HG03565 (cell line): Measurements from ENCODE around the gene AQP1.

Source experiments
- ATAC-seq: cut with Tn5 transposase; IDR thresholded peaks from one replicate; pipeline ENCODE4 v1.9.1; 2021; ENCODE audit warnings: mild to moderate bottlenecking, moderate library complexity; ENCODE audit not compliant: unreplicated experiment

The AQP1 gene

GRCh38 chr7:30918676-30919075 is 7.0 kb downstream of the AQP1 start:
- ATAC-seq: no peak

- no peak for ATAC-seq
These were observed 8.4 kb downstream of the AQP1 start for GRCh38 chr7:30920021-30920583.

GRCh38 chr7:30920584-30921539 is 9.2 kb downstream of the AQP1 start:
- no peak for ATAC-seq

DNA sequence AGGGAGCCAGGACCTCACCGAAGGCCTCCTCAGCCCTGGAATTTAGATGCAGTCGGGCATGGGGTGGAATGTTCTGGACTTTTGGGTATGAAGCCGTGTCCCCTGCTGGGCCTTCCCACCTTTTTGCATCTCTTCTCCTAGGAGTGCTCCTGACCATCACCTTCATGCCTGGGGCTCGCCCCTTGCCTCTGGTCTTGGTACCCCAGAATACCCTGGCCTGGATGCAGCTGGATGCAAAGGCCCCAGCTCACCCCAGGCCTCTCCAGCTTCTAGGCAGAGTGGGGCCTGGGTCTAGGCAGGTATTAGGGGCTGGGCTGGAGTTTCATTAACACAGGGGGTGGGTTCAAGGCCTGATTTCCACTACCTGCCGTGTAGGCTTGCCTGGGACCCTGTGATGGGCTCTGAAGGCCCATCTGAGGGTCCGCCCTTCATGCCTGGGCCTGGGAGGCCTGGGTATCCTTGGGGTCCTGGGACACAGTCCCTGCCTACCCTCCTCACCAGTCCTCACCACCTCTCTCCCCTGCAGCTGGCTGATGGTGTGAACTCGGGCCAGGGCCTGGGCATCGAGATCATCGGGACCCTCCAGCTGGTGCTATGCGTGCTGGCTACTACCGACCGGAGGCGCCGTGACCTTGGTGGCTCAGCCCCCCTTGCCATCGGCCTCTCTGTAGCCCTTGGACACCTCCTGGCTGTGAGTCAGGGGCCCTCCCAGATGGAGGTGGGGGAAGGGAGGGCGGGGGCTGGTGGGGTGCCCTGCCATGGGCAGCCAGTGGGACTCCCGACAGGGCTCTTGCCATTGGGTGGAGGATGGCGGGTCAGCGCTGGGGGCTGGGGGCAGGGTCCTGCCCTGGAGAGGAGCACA is 10.1 kb downstream of the AQP1 start:
- ATAC-seq: no peak

GRCh38 chr7:30922596-30922995 is 10.9 kb downstream of the AQP1 start:
- no peak for ATAC-seq

- no peak for ATAC-seq
These were observed 11.5 kb downstream of the AQP1 start for GRCh38 chr7:30923009-30923773.

DNA sequence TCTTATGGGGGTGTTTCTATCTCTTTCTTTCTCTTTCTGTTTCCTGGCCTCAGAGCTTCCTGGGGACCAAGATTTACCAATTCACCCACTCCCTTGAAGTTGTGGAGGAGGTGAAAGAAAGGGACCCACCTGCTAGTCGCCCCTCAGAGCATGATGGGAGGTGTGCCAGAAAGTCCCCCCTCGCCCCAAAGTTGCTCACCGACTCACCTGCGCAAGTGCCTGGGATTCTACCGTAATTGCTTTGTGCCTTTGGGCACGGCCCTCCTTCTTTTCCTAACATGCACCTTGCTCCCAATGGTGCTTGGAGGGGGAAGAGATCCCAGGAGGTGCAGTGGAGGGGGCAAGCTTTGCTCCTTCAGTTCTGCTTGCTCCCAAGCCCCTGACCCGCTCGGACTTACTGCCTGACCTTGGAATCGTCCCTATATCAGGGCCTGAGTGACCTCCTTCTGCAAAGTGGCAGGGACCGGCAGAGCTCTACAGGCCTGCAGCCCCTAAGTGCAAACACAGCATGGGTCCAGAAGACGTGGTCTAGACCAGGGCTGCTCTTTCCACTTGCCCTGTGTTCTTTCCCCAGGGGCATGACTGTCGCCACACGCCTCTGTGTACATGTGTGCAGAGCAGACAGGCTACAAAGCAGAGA is 12.2 kb downstream of the AQP1 start:
- ATAC-seq: no peak

- ATAC-seq: no peak
These were observed 13.0 kb downstream of the AQP1 start for GRCh38 chr7:30924624-30925023.

DNA sequence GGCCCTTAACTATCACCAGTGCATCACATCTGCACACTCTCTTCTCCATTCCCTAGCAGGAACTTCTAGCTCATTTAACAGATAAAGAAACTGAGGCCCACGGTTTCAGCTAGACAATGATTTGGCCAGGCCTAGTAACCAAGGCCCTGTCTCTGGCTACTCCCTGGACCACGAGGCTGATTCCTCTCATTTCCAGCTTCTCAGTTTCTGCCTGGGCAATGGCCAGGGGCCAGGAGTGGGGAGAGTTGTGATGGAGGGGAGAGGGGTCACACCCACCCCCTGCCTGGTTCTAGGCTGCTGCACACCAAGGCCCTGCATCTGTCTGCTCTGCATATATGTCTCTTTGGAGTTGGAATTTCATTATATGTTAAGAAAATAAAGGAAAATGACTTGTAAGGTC is 13.5 kb downstream of the AQP1 start:
- no peak for ATAC-seq

DNA sequence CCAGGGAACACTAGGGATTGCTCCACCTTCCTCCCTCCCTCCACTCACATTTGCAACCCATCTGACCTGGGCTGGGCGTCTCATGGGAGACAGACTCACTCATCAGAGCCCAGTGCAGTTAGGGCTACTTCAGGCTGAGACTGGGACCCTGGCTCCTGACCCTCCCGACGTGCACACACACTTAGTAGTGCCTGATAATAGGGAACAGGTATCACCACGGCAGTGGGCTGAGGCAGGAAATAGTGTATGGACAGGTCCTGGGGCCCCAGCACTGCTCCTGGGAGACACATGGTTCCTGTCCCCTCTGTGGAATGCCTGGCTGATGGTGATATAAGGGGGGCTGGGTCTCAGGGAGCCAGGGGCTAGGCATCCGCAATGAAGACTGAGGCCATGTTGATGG is 14.3 kb downstream of the AQP1 start:
- no peak for ATAC-seq

- ATAC-seq: no peak
These were observed 14.7 kb downstream of the AQP1 start for GRCh38 chr7:30926313-30926712.

GRCh38 chr7:30927040-30927439 is 15.4 kb downstream of the AQP1 start:
- no peak for ATAC-seq

- ATAC-seq: no peak
These were observed 15.9 kb downstream of the AQP1 start for GRCh38 chr7:30927559-30927958.

DNA sequence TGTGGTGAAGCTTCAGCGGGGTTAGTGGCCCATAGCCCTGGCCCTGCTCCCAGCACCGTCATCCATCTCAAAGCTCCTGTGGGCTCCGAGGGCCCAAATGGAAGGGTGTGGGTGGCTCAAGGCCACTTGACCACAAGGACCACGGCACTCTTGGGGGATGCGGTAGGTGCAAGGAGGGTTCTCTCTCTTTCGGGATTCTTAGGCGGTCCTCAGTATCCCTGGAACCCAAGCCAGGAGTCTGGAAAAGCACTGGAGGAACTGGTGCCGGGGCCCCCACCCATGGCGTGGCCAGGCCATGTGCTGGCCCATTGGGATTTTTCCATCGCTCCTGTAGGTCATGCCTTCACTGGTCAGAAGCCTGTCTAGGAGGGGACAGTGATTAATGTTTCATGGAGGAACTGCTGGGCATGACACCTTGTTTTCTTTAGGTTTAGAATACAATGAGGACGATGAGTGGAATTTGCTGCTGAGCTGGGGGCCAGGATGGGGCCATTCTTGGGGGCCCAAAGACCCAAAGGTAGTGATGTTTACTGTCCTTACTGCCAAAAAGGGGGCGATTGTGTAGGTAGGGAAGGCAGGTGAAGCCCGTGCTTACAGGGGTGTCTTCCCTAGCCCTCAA is 16.7 kb downstream of the AQP1 start:
- ATAC-seq: no peak

DNA sequence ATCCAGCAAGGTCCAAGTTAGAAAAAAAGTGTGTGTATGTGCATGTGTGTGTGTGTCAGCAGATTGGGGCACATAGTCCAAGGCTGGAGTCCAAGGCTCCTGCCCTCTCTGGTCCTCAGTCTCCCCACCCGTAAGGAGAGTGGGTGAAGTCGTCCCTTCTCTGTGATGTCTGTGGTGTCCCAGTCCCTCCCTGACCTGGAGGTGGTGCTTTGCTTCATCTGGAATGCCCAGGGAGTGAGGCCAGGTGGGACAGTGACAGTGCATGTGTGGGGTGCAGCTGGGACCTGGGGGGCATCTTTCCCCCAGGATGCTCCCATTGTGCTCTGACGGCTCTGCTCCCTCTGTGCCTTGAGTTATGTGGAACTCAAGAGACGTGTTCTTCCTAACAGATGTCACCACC is 18.0 kb downstream of the AQP1 start:
- no peak for ATAC-seq

DNA sequence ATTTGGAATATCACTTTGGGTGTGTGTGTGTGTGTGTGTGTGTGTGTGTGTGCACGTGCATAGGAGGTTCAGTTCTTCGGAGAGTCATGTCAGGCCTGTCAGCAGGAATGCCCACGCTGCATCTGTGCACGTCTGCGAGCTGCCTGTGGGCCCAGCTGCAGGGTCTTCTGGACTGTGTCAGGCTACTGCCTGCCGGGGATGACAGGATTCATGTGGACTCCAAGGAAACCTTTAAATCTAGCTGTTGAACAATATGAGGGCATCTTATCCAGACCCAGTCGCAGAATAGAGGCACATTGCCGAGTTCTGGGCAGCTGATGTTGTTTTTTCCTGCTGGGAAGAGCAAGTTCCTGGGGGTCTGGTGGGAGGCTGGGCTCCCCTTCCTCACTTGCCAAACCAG is 19.0 kb downstream of the AQP1 start:
- ATAC-seq: no peak

- ATAC-seq: no peak
These were observed 19.7 kb downstream of the AQP1 start for GRCh38 chr7:30931161-30931928.

DNA sequence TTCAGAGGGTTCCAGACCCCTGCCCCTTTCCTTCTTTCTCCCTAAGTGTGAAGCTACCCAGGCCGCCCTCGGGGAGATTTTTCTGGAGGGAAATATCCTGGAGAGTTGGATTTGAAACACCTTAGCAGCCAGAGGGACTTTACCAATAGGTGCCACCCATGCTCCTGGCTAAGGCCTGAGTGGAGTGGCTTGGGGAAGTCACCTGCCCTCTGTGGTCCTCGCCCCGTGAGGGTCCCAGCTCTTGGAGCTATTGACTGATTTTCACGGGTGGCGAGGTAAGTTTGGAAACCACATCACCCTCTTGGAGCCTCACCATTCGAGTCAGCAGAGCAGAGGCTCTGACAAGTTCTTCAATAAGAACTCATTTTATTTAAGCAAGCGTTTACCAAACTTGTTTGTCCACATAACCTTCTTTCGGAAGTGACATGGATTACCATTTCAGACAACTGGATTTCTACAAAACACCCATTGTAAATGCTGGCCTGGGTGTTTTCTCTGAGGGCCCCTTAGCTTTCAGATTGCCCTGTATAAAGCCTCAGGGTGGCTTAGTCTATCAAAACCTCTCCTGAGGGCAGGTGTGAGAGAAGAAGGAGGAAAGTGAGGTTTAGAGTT is 20.4 kb downstream of the AQP1 start:
- ATAC-seq: no peak

GRCh38 chr7:30932562-30932961 is 20.9 kb downstream of the AQP1 start:
- no peak for ATAC-seq
